HFF-Myc (cell line): ENCODE measurements around the gene AANAT.

Source experiments
- DNase-seq: peaks from one replicate; pipeline ENCODE4 v3.0.0-alpha.2; 2011; ENCODE audit warnings: low read depth; ENCODE audit errors: extremely low read depth
- H3K4me3 ChIP-seq: replicated peaks from 2 replicates; pipeline ENCODE4 v1.5.1; 2011; ENCODE audit warnings: low read depth, mild to moderate bottlenecking, control low read depth, low read length
- TF ChIP-seq, protein P1 (sequence below): IDR thresholded peaks from 2 replicates; pipeline ENCODE4 v1.5.1; 2012; ENCODE audit warnings: mild to moderate bottlenecking, low read depth, low read length, control low read depth; ENCODE audit errors: missing control alignments

Gene AANAT

DNA sequence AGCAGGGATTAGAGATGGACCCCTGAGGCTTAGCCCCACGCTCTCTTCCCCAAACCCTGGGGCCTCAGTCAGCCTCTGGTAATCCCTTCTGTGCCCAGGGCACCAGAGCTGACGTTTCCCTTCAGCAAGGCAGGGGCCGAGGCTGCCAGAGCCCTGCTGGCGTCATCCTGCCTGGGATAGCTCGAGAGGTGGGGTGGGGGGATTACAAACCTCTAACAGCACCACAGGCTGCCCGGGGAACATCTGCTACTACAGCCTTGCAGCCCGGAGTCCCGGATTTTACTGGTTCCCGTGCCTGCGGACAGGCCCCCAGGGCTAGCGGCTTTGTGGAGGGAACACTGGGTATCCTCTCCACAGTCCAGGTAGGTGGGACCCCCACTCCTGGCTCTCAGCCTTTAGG, at the start of gene AANAT:
Gene AANAT (plus strand): TSS at position 238 of the 400 bp plus-strand sequence. CDS start 1,144 bp downstream, outside the sequence.
- no peak within 1 kb of the TSS for H3K4me3 ChIP-seq
- TF ChIP-seq, protein P1, sequence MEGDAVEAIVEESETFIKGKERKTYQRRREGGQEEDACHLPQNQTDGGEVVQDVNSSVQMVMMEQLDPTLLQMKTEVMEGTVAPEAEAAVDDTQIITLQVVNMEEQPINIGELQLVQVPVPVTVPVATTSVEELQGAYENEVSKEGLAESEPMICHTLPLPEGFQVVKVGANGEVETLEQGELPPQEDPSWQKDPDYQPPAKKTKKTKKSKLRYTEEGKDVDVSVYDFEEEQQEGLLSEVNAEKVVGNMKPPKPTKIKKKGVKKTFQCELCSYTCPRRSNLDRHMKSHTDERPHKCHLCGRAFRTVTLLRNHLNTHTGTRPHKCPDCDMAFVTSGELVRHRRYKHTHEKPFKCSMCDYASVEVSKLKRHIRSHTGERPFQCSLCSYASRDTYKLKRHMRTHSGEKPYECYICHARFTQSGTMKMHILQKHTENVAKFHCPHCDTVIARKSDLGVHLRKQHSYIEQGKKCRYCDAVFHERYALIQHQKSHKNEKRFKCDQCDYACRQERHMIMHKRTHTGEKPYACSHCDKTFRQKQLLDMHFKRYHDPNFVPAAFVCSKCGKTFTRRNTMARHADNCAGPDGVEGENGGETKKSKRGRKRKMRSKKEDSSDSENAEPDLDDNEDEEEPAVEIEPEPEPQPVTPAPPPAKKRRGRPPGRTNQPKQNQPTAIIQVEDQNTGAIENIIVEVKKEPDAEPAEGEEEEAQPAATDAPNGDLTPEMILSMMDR = no peak

DNA sequence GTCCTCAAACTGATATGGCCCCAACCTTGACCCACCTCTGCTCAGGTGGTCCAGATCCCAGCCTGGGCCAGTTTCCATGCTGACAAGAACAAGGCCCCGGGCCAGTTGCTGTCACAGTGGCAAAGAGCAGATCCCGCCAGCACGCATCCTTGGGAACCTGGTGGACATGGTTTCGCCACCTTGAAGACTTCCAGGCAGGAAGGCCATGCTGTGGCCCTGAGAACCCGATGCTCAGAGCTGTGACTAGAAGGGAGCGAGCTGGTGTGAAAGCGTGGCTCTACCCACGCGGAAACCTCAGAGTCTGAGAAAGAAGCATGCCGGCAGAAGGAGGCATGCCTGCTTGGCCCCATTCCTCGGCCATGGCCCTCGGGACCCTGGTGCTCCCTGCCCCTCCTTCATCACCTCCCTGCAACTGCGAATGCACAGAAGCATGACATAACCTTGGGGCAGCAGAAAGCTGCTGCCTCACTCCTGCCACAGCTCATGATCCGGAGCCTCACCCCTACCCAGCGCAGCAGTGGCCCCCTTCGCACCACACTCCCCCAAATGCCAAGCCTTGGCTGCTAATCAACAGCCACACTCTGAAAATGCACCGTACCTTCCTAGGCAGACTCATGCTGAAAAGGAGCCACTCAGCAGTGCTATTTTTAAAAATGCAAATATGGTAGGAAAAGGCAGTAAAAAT, 47.7 kb upstream of the AANAT start:
- TF ChIP-seq, protein P1 = no peak
- H3K4me3 ChIP-seq = no peak overlapping the region

More for the DNA sequence above, at the start of gene AANAT:
- DNase-seq = no peak

GRCh38 chr17:76420356-76421043, 46.9 kb upstream of the AANAT start:
- DNase-seq = no peak
- no peak overlapping the region for H3K4me3 ChIP-seq
- TF ChIP-seq, protein P1 = no peak

More for the DNA sequence above, 47.7 kb upstream of the AANAT start:
- DNase-seq = no peak

DNA sequence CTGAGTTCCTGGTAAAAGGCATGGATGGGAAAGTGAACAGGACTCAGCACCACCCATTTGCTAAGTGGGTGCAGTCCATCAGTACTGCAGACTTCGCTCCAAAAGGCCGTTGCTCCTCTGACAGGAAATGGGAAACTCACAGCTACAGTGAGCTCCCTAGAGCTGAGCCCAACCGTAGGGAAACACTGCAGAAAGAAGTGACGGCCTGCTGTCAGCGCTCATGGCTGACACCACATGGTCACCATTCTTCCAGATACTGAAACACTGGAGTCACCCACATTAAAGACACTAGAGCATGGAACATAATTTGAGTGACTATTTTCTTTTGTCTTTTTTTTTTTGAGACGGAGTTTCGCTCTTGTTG, 46.4 kb upstream of the AANAT start:
- TF ChIP-seq, protein P1 = no peak
- DNase-seq = no peak
- H3K4me3 ChIP-seq = no peak overlapping the region

- H3K4me3 ChIP-seq = no peak overlapping the region
- TF ChIP-seq, protein P1 = no peak
- no peak for DNase-seq
These were observed 45.0 kb upstream of the AANAT start for GRCh38 chr17:76422406-76422805.

GRCh38 chr17:76422860-76423259, 44.5 kb upstream of the AANAT start:
- no peak overlapping the region for H3K4me3 ChIP-seq
- no peak for DNase-seq
- TF ChIP-seq, protein P1 = no peak
